Suprapubic skin (tissue), 4 donors: ENCODE results near the gene MYOT. TPM values are rescaled to one million over a fixed set of nuclear protein-coding genes. Genes with fewer than 3 reads are reported as not detected.

Experiments
- DNase-seq, 2 donors: peaks; one replicate each; pipeline ENCODE4 v3.0.0-alpha.2; 2019; ENCODE audit warnings: low spot score in 2 of 2
- H3K27ac ChIP-seq: fragments of 200-600 bp; sonication (generic); one replicate; pipeline ENCODE4 v1.5.1; 2019
- H3K27me3 ChIP-seq: fragments of 200-600 bp; sonication (generic); one replicate; pipeline ENCODE4 v1.5.1; 2019
- H3K36me3 ChIP-seq: fragments of 200-600 bp; sonication (generic); one replicate; pipeline ENCODE4 v1.5.1; 2019
- H3K4me1 ChIP-seq: fragments of 200-600 bp; sonication (generic); one replicate; pipeline ENCODE4 v1.5.1; 2019
- H3K4me3 ChIP-seq: fragments of 200-600 bp; sonication (generic); one replicate; pipeline ENCODE4 v1.5.1; 2019; ENCODE audit warnings: mild to moderate bottlenecking
- H3K9me3 ChIP-seq: fragments of 200-600 bp; sonication (generic); one replicate; pipeline ENCODE4 v1.5.1; 2019
- EP300 ChIP-seq: sonication (generic); formaldehyde crosslinking; IDR thresholded peaks from one replicate; pipeline ENCODE4 v1.6.1; 2017; ENCODE audit warnings: antibody characterized with exemption
- POLR2A ChIP-seq, 2 donors: fragments of 450-650 bp; IDR thresholded peaks; one replicate each; pipeline ENCODE4 v1.6.1; 2017; ENCODE audit warnings: antibody characterized with exemption in 2 of 2, mild to moderate bottlenecking in 2 of 2, moderate library complexity in 2 of 2
- POLR2AphosphoS5 ChIP-seq, 3 donors: sonication (generic); formaldehyde crosslinking; IDR thresholded peaks; one replicate each; pipeline ENCODE4 v1.6.1; 2017; ENCODE audit warnings: antibody characterized with exemption in 3 of 3
- WGBS: methylation state at CpG from one replicate; pipeline ENCODE4 v1.1.5; 2018; 5-methylcytosine and 5-hydroxymethylcytosine counted together
- total RNA-seq, 4 donors: library from RNA; depleted of rRNA; stranded (reverse); fragments of >200 nt; gene quantifications; one replicate each; pipeline ENCODE4 v1.1.0, GENCODE V29; 2016
- TF ChIP-seq, protein P1 (sequence below), 2 donors: fragments of 200-600 bp in 1 of 2; fragments of 450-650 bp in 1 of 2; sonication (generic) in 1 of 2; IDR thresholded peaks; one replicate each; pipeline ENCODE4 v1.5.1; 2016 to 2019; ENCODE audit warnings: antibody characterized with exemption in 2 of 2, mild to moderate bottlenecking in 1 of 2, moderate library complexity in 1 of 2

MYOT gene
- total RNA-seq, 4 donors from 2014 or later = 1.8 TPM; not detected in 3

DNA sequence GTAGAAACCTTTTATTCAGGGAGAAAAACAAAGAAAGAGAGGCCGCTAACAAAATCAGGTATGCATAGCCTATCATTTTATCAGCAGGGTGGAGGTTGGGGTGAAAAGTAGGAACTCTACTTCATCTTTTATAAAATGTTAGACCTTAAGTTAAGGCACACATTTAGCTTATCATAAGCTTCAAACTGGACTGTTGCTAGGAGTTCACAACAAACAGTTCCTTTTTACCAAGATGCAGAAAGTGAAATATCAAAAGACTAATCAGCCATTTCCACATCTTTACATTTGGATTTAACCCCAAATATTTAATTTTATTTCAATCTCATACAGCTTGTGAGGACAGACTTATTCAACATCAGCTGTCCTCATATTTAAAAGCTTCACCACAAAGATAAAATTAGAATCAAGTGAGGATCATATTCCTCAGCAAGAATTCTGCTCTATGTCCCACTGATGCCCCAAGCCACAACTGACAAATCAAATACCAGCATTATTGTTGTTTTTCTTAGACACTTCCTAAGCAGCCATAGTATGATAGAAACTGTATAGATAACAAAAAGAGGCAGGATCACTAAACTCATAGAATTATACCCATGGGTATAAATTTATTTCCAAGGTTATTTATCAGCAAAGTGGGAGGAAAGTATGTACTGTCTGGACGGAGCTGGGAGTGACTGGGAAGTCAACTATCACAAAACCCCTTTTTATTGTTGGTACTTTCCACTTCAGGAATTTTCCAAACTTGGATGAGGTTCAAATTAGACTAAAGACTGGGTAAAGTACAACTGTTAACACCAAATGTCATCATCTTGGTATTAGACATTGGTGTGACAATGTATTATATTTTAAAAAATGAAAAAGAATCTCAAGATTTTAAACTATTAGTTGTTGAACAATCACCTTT, 29.9 kb upstream of the MYOT start:
- Histone ChIP-seq H3K4me3 (no peak overlapping the region), H3K36me3 (no peaks in the 10 kb centered on the region), H3K27me3 (no peaks in the 10 kb centered on the region), H3K9me3 (no peaks in the 10 kb centered on the region), H3K27ac (no peak overlapping the region), H3K4me1 (peaks cover 21% of the 10 kb centered on the region)
- 59% methylated on average over 2 of the region's 2 CpGs for WGBS
- TF ChIP-seq POLR2A (IDR thresholded peaks at IDR 0.05) = no peak
- no peak for TF ChIP-seq POLR2AphosphoS5 (IDR thresholded peaks at IDR 0.05)
- no peak for TF ChIP-seq EP300
- TF ChIP-seq, protein P1, sequence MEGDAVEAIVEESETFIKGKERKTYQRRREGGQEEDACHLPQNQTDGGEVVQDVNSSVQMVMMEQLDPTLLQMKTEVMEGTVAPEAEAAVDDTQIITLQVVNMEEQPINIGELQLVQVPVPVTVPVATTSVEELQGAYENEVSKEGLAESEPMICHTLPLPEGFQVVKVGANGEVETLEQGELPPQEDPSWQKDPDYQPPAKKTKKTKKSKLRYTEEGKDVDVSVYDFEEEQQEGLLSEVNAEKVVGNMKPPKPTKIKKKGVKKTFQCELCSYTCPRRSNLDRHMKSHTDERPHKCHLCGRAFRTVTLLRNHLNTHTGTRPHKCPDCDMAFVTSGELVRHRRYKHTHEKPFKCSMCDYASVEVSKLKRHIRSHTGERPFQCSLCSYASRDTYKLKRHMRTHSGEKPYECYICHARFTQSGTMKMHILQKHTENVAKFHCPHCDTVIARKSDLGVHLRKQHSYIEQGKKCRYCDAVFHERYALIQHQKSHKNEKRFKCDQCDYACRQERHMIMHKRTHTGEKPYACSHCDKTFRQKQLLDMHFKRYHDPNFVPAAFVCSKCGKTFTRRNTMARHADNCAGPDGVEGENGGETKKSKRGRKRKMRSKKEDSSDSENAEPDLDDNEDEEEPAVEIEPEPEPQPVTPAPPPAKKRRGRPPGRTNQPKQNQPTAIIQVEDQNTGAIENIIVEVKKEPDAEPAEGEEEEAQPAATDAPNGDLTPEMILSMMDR (IDR thresholded peaks at IDR 0.05) = no peak
- no peak for DNase-seq

DNA sequence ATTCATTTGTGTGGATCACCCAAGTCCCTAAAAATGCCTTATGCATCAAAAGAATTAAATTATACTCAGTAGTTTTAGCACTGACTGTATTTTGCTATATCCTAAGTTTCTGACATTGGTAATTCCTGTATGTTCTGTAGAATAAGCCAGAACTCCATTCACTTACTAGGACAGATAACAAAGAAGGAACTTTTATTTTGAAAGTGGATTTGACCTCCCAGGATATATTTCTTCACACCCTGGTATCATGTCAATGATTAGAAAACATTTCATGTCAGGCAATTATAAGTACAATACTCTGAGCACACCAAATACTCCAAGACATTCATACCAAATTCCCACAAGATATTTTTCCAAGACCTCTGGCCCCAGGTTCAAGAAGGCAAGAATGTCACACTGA, 28.7 kb upstream of the MYOT start:
- DNase-seq = no peak
- peaks cover 15% of the 10 kb centered on the region for H3K4me1 ChIP-seq
- H3K9me3 ChIP-seq = no peaks in the 10 kb centered on the region
- H3K36me3 ChIP-seq = no peaks in the 10 kb centered on the region
- TF ChIP-seq EP300 = no peak
- no peak for TF ChIP-seq POLR2AphosphoS5 (IDR thresholded peaks at IDR 0.05)
- TF ChIP-seq, protein P1 (IDR thresholded peaks at IDR 0.05) = no peak
- no peak for TF ChIP-seq POLR2A (IDR thresholded peaks at IDR 0.05)
- no peak overlapping the region for H3K4me3 ChIP-seq
- H3K27me3 ChIP-seq = no peaks in the 10 kb centered on the region
- no peak overlapping the region for H3K27ac ChIP-seq

DNA sequence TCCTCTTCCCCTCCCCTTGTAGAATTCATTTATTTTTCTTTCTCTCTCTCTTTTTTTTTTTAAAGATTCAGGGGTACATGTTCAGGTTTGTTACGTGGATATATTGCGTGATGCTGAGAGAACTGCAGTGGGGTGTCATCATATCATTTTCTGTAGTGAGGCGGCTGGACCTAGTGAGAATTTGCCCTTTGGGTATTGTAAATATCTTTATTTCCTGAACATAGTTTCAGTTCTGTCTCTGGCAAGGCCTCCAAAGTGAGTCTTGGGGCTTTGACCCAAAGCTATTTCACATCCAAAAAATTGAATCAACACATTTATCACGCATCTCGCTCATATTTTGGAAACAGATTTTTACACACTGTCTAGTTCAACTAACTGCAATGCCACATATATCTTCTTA, 25.4 kb upstream of the MYOT start:
- H3K4me1 ChIP-seq = peaks cover 7% of the 10 kb centered on the region
- no peak for TF ChIP-seq POLR2A (IDR thresholded peaks at IDR 0.05)
- no peak for TF ChIP-seq EP300
- TF ChIP-seq, protein P1 (IDR thresholded peaks at IDR 0.05) = no peak
- no peak for TF ChIP-seq POLR2AphosphoS5 (IDR thresholded peaks at IDR 0.05)
- WGBS = 80% methylated on average over 5 of the region's 5 CpGs
- no peaks in the 10 kb centered on the region for H3K9me3 ChIP-seq
- no peak overlapping the region for H3K27ac ChIP-seq
- no peak for DNase-seq
- H3K4me3 ChIP-seq = no peak overlapping the region
- no peaks in the 10 kb centered on the region for H3K36me3 ChIP-seq
- H3K27me3 ChIP-seq = no peaks in the 10 kb centered on the region

DNA sequence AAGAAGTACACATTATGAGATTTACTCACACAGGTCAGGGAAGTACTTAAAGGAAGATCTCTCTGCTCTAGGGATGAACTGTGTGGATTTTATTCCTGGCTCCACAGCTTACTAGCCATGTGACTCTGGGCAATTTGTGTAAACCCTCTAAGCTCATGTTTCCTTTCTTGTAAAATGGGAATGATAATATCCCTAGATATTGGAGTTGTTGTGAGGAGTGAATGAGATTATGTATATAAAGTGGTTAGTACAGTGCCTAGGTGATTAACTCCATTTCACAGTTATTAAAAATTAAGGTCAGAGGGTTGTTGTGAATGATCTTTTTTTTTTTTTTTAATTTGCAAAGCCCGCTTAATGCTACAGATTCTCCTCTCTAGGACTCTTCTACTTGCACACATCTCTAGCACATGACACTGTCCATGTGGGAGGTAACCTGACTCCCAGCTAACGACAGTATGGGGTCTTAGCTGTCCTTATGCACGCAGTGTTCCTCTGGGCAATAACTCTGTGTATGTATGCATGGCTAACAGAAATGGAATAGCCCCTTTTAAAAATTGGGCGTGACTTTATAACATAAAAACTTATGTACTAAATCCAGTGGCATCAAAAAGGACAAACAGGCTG, 23.9 kb upstream of the MYOT start:
- no peak for DNase-seq
- H3K27me3 ChIP-seq = no peaks in the 10 kb centered on the region
- no peaks in the 10 kb centered on the region for H3K36me3 ChIP-seq
- peaks cover 3% of the 10 kb centered on the region for H3K4me1 ChIP-seq
- TF ChIP-seq, protein P1 (IDR thresholded peaks at IDR 0.05) = no peak
- TF ChIP-seq POLR2A (IDR thresholded peaks at IDR 0.05) (no peak), EP300 (no peak)
- no peak overlapping the region for H3K4me3 ChIP-seq
- WGBS = 89% methylated on average over 4 of the region's 4 CpGs
- no peaks in the 10 kb centered on the region for H3K9me3 ChIP-seq
- no peak overlapping the region for H3K27ac ChIP-seq

DNA sequence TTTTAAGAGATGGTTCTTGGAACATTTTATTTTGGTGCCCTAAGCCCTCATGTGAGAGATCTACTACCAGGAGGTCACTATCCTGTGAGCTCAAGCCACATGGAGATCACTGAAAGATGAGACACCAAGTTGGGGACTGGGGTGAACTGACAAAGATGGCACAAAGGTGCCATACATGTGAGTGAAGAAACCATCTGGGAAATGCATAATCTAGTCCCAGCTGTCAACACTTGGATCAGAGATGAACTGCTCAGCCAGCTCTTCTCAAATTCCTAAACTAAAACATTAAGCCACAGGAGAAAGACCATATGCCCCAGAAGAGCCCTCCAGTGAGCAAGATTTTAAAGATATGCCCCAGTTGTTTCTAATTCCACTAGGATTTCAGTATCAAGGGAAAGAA, 22.2 kb upstream of the MYOT start:
- H3K36me3 ChIP-seq = no peaks in the 10 kb centered on the region
- TF ChIP-seq, protein P1 (IDR thresholded peaks at IDR 0.05) = no peak
- no peak for TF ChIP-seq POLR2AphosphoS5 (IDR thresholded peaks at IDR 0.05)
- TF ChIP-seq EP300 = no peak
- TF ChIP-seq POLR2A (IDR thresholded peaks at IDR 0.05) = no peak
- no peaks in the 10 kb centered on the region for H3K9me3 ChIP-seq
- H3K4me3 ChIP-seq = no peak overlapping the region
- no peaks in the 10 kb centered on the region for H3K4me1 ChIP-seq
- DNase-seq = no peak
- no peak overlapping the region for H3K27ac ChIP-seq
- H3K27me3 ChIP-seq = no peaks in the 10 kb centered on the region
